Mesothelial cell of epicardium (in vitro differentiated cells): ENCODE results near the gene POLA2. TPM values are rescaled to one million over a fixed set of nuclear protein-coding genes. Genes with fewer than 3 reads are reported as not detected.
A peak's percentile ranks its signal among the peaks of the same experiment; 100 is the strongest.

ENCODE experiments used
- DNase-seq, 2 experiments: peaks; one replicate each; pipeline ENCODE4 v3.0.0; 2021; ENCODE audit warnings: low spot score in 2 of 2; ENCODE audit not compliant: unreplicated experiment in 2 of 2
- H3K27ac Mint-ChIP-seq: 2 replicates; pipeline ENCODE4 v1.8.0; 2021; ENCODE audit warnings: mixed read lengths
- H3K27me3 Mint-ChIP-seq: 2 replicates; pipeline ENCODE4 v1.8.0; 2021; ENCODE audit warnings: low read depth, mixed read lengths
- H3K36me3 Mint-ChIP-seq: 2 replicates; pipeline ENCODE4 v1.8.0; 2021; ENCODE audit warnings: mixed read lengths
- H3K4me1 Mint-ChIP-seq: 2 replicates; pipeline ENCODE4 v1.8.0; 2021; ENCODE audit warnings: mixed read lengths
- H3K4me3 Mint-ChIP-seq: 2 replicates; pipeline ENCODE4 v1.8.0; 2021; ENCODE audit warnings: mild to moderate bottlenecking, moderate library complexity, mixed read lengths
- H3K9me3 Mint-ChIP-seq: 2 replicates; pipeline ENCODE4 v1.8.0; 2021; ENCODE audit warnings: mixed read lengths
- total RNA-seq: library from RNA; stranded (reverse); gene quantifications from 3 replicates; pipeline ENCODE4 v1.2.1, GENCODE V29; 2021
- TF ChIP-seq, protein P1 (sequence below): fragments of 200-600 bp; sonication (generic); IDR thresholded peaks from one replicate; pipeline ENCODE4 v1.5.0; 2021; ENCODE audit warnings: antibody characterized with exemption; ENCODE audit not compliant: unreplicated experiment

POLA2 gene
- total RNA-seq, 1 donor from 2014 or later, result 16.1 TPM

- peak overlapping the region; percentile 45 for H3K4me3 Mint-ChIP-seq
- peaks cover 18% of the 10 kb centered on the region for H3K36me3 Mint-ChIP-seq
- peaks cover 39% of the 10 kb centered on the region for H3K4me1 Mint-ChIP-seq
- TF ChIP-seq, protein P1, sequence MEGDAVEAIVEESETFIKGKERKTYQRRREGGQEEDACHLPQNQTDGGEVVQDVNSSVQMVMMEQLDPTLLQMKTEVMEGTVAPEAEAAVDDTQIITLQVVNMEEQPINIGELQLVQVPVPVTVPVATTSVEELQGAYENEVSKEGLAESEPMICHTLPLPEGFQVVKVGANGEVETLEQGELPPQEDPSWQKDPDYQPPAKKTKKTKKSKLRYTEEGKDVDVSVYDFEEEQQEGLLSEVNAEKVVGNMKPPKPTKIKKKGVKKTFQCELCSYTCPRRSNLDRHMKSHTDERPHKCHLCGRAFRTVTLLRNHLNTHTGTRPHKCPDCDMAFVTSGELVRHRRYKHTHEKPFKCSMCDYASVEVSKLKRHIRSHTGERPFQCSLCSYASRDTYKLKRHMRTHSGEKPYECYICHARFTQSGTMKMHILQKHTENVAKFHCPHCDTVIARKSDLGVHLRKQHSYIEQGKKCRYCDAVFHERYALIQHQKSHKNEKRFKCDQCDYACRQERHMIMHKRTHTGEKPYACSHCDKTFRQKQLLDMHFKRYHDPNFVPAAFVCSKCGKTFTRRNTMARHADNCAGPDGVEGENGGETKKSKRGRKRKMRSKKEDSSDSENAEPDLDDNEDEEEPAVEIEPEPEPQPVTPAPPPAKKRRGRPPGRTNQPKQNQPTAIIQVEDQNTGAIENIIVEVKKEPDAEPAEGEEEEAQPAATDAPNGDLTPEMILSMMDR, result no peak
- H3K9me3 Mint-ChIP-seq, result no peaks in the 10 kb centered on the region
- DNase-seq, result no peak
- no peaks in the 10 kb centered on the region for H3K27me3 Mint-ChIP-seq
- H3K27ac Mint-ChIP-seq, result peak overlapping the region; percentile 97
Measured at GRCh38 chr11:65291613-65292012, 29.9 kb downstream of the POLA2 start.

DNA sequence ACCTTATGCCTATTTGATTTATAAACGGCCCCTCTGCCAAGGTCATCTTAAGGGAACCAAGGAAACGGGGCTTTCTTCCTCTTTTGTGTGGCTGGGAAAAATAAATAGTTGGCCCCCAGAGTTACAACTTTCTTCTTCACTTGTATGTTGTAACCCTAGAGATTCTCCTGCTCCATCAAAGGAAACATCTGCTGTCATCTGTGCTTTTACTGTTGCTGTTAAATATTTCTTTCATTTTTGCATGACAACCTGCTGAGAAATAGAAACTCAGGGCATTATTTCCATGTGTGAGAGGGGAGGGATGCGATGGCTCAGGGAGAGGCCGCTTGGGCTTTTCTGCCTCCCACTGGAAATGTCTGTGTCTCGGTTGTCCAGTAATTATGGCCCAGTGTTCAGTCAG, 31.1 kb downstream of the POLA2 start:
- peaks cover 12% of the 10 kb centered on the region for H3K36me3 Mint-ChIP-seq
- no peak for DNase-seq
- H3K4me3 Mint-ChIP-seq, result no peak overlapping the region
- H3K27ac Mint-ChIP-seq, result peak overlapping the region; percentile 97
- no peaks in the 10 kb centered on the region for H3K27me3 Mint-ChIP-seq
- H3K4me1 Mint-ChIP-seq, result peaks cover 39% of the 10 kb centered on the region
- no peaks in the 10 kb centered on the region for H3K9me3 Mint-ChIP-seq
- TF ChIP-seq, protein P1, result no peak

- H3K36me3 Mint-ChIP-seq, result peaks cover 12% of the 10 kb centered on the region
- H3K9me3 Mint-ChIP-seq, result no peaks in the 10 kb centered on the region
- H3K4me1 Mint-ChIP-seq, result peaks cover 39% of the 10 kb centered on the region
- no peaks in the 10 kb centered on the region for H3K27me3 Mint-ChIP-seq
- H3K27ac Mint-ChIP-seq, result peak overlapping the region; percentile 93
- TF ChIP-seq, protein P1, result no peak
- no peak for DNase-seq
- no peak overlapping the region for H3K4me3 Mint-ChIP-seq
Measured at GRCh38 chr11:65293909-65294381, 32.2 kb downstream of the POLA2 start.

GRCh38 chr11:65295001-65295400, 33.2 kb downstream of the POLA2 start:
- TF ChIP-seq, protein P1, result no peak
- no peak overlapping the region for H3K27ac Mint-ChIP-seq
- no peak for DNase-seq
- H3K9me3 Mint-ChIP-seq, result no peaks in the 10 kb centered on the region
- H3K4me1 Mint-ChIP-seq, result peaks cover 37% of the 10 kb centered on the region
- H3K27me3 Mint-ChIP-seq, result no peaks in the 10 kb centered on the region
- no peak overlapping the region for H3K4me3 Mint-ChIP-seq
- H3K36me3 Mint-ChIP-seq, result peaks cover 8% of the 10 kb centered on the region

DNA sequence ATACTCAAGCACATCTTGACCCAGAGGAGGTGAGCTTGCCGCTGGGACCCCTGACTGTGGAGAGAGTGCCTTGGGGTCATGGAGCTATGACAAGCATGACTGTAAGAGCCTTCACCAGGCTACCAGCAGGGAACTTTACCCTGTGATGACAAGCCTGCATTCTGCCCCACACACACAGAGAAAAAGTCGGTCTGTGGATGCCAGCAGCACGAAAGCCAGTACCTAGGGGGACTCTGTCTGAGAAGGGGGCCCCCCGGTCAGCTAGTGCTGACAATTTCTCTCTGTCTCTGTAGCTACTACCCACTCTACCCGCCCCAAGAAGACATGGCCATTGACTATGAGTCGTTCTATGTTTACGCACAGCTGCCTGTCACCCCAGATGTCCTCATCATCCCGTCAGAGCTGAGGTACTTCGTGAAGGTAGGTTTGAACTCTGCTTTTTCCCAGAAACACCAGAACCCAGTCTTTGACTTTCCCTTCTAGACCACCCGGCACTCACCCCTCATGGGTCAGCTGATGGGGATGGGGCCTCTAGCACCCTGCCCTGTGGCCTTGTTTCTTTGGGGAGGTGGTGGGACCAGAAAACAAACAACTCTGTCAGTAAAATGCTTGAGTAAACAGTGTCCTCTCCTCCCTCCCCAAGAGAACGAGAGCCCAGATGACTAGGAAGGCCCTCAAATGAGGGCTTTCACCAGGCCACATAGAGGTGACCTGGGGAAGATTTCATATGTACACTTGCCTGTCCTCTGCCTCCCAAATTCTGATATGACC, 34.0 kb downstream of the POLA2 start:
- H3K4me3 Mint-ChIP-seq, result no peak overlapping the region
- H3K27ac Mint-ChIP-seq, result peak overlapping the region; percentile 20
- TF ChIP-seq, protein P1, result no peak
- H3K36me3 Mint-ChIP-seq, result peaks cover 4% of the 10 kb centered on the region
- no peak for DNase-seq
- H3K27me3 Mint-ChIP-seq, result no peaks in the 10 kb centered on the region
- peaks cover 33% of the 10 kb centered on the region for H3K4me1 Mint-ChIP-seq
- no peaks in the 10 kb centered on the region for H3K9me3 Mint-ChIP-seq
